HTR-8/SVneo (cell line): ENCODE results near the gene PCDHB12.

Source experiments
- DNase-seq: peaks from one replicate; pipeline ENCODE4 v3.0.0; 2011; ENCODE audit warnings: low spot score, mixed read lengths; ENCODE audit not compliant: insufficient read length
- FAIRE-seq: peaks from 2 replicates; lab custom pipeline; 2011; peaks lifted over from hg19 to GRCh38; lab: Jason Lieb, UNC

The PCDHB12 gene

GRCh38 chr5:141258948-141259347, 50.4 kb downstream of the PCDHB12 start:
- no peak for FAIRE-seq

GRCh38 chr5:141260458-141261237, 52.1 kb downstream of the PCDHB12 start:
- DNase-seq (no peak), FAIRE-seq (no peak)

More at GRCh38 chr5:141258948-141259347, 50.4 kb downstream of the PCDHB12 start:
- no peak for DNase-seq

GRCh38 chr5:141261238-141261546, 52.7 kb downstream of the PCDHB12 start:
- FAIRE-seq (no peak), DNase-seq (no peak)
